WERI-Rb-1 (cell line): Measurements from ENCODE around the gene IFIT5.

Source experiments
- DNase-seq: peaks from one replicate; pipeline ENCODE4 v3.0.0-alpha.2; 2020
- H3K27ac ChIP-seq: fragments of 250-450 bp; sonication (Bioruptor Pico); 2 replicates; pipeline ENCODE4 v1.5.1; 2020; ENCODE audit warnings: mild to moderate bottlenecking, moderate library complexity
- H3K27me3 ChIP-seq: fragments of 250-450 bp; sonication (Bioruptor Pico); 2 replicates; pipeline ENCODE4 v1.5.1; 2021; ENCODE audit warnings: mild to moderate bottlenecking, low read depth, moderate library complexity; ENCODE audit not compliant: insufficient read depth, severe bottlenecking
- H3K36me3 ChIP-seq: fragments of 250-450 bp; sonication (Bioruptor Pico); 2 replicates; pipeline ENCODE4 v1.5.1; 2020; ENCODE audit warnings: mild to moderate bottlenecking, moderate library complexity
- H3K4me3 ChIP-seq: 2 replicates; pipeline ENCODE4 v1.5.1; 2011; ENCODE audit warnings: low read depth, mild to moderate bottlenecking, control low read depth, low read length
- H3K9me3 ChIP-seq: fragments of 250-450 bp; sonication (Bioruptor Pico); 2 replicates; pipeline ENCODE4 v1.5.1; 2021; ENCODE audit warnings: mild to moderate bottlenecking, moderate library complexity; ENCODE audit not compliant: severe bottlenecking
- TF ChIP-seq, protein P1 (sequence below): IDR thresholded peaks from 2 replicates; pipeline ENCODE4 v1.5.1; 2011; ENCODE audit warnings: low read depth, mild to moderate bottlenecking, control low read depth, inconsistent platforms, low read length

IFIT5 gene

GRCh38 chr10:89468191-89468965 lies 54.0 kb downstream of the IFIT5 start:
- Histone ChIP-seq H3K36me3 (no peaks in the 10 kb centered on the region), H3K4me3 (no peak overlapping the region), H3K27ac (no peak overlapping the region), H3K9me3 (no peaks in the 10 kb centered on the region), H3K27me3 (no peaks in the 10 kb centered on the region)
- TF ChIP-seq, protein P1, sequence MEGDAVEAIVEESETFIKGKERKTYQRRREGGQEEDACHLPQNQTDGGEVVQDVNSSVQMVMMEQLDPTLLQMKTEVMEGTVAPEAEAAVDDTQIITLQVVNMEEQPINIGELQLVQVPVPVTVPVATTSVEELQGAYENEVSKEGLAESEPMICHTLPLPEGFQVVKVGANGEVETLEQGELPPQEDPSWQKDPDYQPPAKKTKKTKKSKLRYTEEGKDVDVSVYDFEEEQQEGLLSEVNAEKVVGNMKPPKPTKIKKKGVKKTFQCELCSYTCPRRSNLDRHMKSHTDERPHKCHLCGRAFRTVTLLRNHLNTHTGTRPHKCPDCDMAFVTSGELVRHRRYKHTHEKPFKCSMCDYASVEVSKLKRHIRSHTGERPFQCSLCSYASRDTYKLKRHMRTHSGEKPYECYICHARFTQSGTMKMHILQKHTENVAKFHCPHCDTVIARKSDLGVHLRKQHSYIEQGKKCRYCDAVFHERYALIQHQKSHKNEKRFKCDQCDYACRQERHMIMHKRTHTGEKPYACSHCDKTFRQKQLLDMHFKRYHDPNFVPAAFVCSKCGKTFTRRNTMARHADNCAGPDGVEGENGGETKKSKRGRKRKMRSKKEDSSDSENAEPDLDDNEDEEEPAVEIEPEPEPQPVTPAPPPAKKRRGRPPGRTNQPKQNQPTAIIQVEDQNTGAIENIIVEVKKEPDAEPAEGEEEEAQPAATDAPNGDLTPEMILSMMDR: no peak
- DNase-seq: no peak

DNA sequence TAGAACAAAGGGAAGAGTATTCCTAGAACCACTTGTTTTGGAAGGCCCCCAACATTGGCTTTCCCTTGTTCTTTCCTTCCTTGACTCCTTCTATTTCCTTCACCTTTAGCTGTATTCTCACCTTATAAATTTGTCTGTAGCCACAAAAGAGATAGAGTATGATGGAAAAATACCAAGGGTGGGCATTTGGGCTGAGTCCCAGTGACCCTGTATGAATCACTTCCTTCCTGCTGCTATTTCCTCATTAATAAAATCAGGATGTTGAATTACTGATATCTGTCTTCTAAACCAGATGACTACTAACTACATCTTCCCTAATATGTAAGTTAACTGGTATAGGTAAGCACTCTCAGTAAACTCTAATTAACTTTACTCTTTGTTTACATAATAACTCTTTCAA lies 55.1 kb downstream of the IFIT5 start:
- TF ChIP-seq, protein P1: no peak
- Histone ChIP-seq H3K27me3 (no peaks in the 10 kb centered on the region), H3K4me3 (no peak overlapping the region), H3K9me3 (no peaks in the 10 kb centered on the region), H3K36me3 (no peaks in the 10 kb centered on the region), H3K27ac (no peak overlapping the region)
- no peak for DNase-seq
